Calu3 (cell line): ENCODE data around the gene MAP2. TPM values are rescaled to one million over a fixed set of nuclear protein-coding genes. Genes with fewer than 3 reads are reported as not detected.

Experiments
- BruUV-seq: library from RNA; stranded (reverse); fragments of 400-500 nt; replicated peaks from 2 replicates; lab custom pipeline; 2021; lab: Mats Ljungman, UMichigan
- CTCF ChIA-PET: fragments of 300-600 bp; sonication (Branson Sonifier 250); formaldehyde crosslinking; loops from one replicate; lab custom pipeline; 2022; ENCODE audit warnings: antibody characterized with exemption; lab: Charles Lee
- DNase-seq: peaks from one replicate; pipeline ENCODE4 v3.0.0; 2022
- H3K27ac Mint-ChIP-seq: one replicate; pipeline ENCODE4 v1.8.0; 2022; ENCODE audit warnings: mixed read lengths; ENCODE audit not compliant: unreplicated experiment
- H3K27me3 Mint-ChIP-seq: one replicate; pipeline ENCODE4 v1.8.0; 2022; ENCODE audit warnings: mixed read lengths; ENCODE audit not compliant: unreplicated experiment
- H3K36me3 Mint-ChIP-seq: one replicate; pipeline ENCODE4 v1.8.0; 2022; ENCODE audit warnings: mild to moderate bottlenecking, moderate library complexity, mixed read lengths; ENCODE audit not compliant: insufficient read depth, unreplicated experiment
- H3K4me1 Mint-ChIP-seq: one replicate; pipeline ENCODE4 v1.8.0; 2022; ENCODE audit warnings: mild to moderate bottlenecking, low read depth, mixed read lengths; ENCODE audit not compliant: unreplicated experiment
- H3K4me3 Mint-ChIP-seq: one replicate; pipeline ENCODE4 v1.8.0; 2022; ENCODE audit warnings: mild to moderate bottlenecking, low read depth, moderate library complexity, mixed read lengths; ENCODE audit not compliant: unreplicated experiment
- H3K9me3 Mint-ChIP-seq: one replicate; pipeline ENCODE4 v1.8.0; 2022; ENCODE audit warnings: low read depth, mixed read lengths; ENCODE audit not compliant: unreplicated experiment
- intact Hi-C: fragments of 100-400 bp; cut with micrococcal nuclease; formaldehyde crosslinking; loops from one replicate; pipeline ENCODE4 v1.10.0; 2022; ENCODE audit not compliant: unreplicated experiment
- total RNA-seq: library from RNA; stranded (reverse); gene quantifications from 2 replicates; pipeline ENCODE4 v1.2.3, GENCODE V29; 2022
- TF ChIP-seq, protein P1 (sequence below): fragments of 200-600 bp; IDR thresholded peaks from one replicate; pipeline ENCODE4 v1.8.0; 2022; ENCODE audit warnings: antibody characterized with exemption; ENCODE audit not compliant: unreplicated experiment

MAP2 gene
- total RNA-seq, 1 experiment from 2014 or later = 11.2 TPM

- Mint-ChIP-seq H3K4me1 (no peaks in the 10 kb centered on the region), H3K9me3 (no peaks in the 10 kb centered on the region), H3K36me3 (no peaks in the 10 kb centered on the region), H3K27ac (no peak overlapping the region), H3K4me3 (no peak overlapping the region), H3K27me3 (no peaks in the 10 kb centered on the region)
- no TSS peak for BruUV-seq
- CTCF ChIA-PET = no interaction called here
- no peak for DNase-seq
- intact Hi-C loops = no loop called here
- TF ChIP-seq, protein P1, sequence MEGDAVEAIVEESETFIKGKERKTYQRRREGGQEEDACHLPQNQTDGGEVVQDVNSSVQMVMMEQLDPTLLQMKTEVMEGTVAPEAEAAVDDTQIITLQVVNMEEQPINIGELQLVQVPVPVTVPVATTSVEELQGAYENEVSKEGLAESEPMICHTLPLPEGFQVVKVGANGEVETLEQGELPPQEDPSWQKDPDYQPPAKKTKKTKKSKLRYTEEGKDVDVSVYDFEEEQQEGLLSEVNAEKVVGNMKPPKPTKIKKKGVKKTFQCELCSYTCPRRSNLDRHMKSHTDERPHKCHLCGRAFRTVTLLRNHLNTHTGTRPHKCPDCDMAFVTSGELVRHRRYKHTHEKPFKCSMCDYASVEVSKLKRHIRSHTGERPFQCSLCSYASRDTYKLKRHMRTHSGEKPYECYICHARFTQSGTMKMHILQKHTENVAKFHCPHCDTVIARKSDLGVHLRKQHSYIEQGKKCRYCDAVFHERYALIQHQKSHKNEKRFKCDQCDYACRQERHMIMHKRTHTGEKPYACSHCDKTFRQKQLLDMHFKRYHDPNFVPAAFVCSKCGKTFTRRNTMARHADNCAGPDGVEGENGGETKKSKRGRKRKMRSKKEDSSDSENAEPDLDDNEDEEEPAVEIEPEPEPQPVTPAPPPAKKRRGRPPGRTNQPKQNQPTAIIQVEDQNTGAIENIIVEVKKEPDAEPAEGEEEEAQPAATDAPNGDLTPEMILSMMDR = no peak
Measured at GRCh38 chr2:209534228-209534627, 110.4 kb downstream of the MAP2 start.

GRCh38 chr2:209536363-209536762, 112.5 kb downstream of the MAP2 start:
- Mint-ChIP-seq H3K27ac (no peak overlapping the region), H3K4me3 (no peak overlapping the region), H3K36me3 (no peaks in the 10 kb centered on the region), H3K9me3 (no peaks in the 10 kb centered on the region), H3K4me1 (no peaks in the 10 kb centered on the region), H3K27me3 (no peaks in the 10 kb centered on the region)
- BruUV-seq = no TSS peak
- CTCF ChIA-PET = no interaction called here
- no peak for DNase-seq
- TF ChIP-seq, protein P1 = no peak
- intact Hi-C loops = no loop called here

DNA sequence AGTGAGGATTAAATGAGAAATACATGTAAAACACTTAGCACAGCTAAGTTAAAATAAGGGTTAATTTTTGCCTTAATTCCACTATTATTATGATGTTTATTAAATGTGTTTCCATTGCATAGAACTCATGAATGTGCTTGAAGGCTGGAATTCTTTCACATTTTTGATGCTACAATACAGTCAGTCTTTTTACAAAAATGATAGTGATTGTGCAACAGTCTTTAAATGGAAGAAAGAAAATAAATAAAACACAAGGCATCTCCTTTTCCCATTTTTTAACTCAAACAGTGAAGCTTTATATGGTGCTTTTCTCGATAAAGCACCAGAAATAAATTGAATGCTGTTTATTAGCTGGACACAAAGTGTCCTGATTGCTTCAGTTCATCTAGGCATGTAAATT, 123.9 kb downstream of the MAP2 start:
- no peaks in the 10 kb centered on the region for H3K27me3 Mint-ChIP-seq
- intact Hi-C loops = no loop called here
- CTCF ChIA-PET = no interaction called here
- no peak overlapping the region for H3K4me3 Mint-ChIP-seq
- TF ChIP-seq, protein P1 = no peak
- H3K9me3 Mint-ChIP-seq = no peaks in the 10 kb centered on the region
- no TSS peak for BruUV-seq
- no peak overlapping the region for H3K27ac Mint-ChIP-seq
- no peak for DNase-seq
- H3K4me1 Mint-ChIP-seq = no peaks in the 10 kb centered on the region
- H3K36me3 Mint-ChIP-seq = no peaks in the 10 kb centered on the region

GRCh38 chr2:209549589-209549988, 125.7 kb downstream of the MAP2 start:
- DNase-seq = no peak
- no TSS peak for BruUV-seq
- no peaks in the 10 kb centered on the region for H3K9me3 Mint-ChIP-seq
- no peak overlapping the region for H3K4me3 Mint-ChIP-seq
- CTCF ChIA-PET = no interaction called here
- intact Hi-C loops = no loop called here
- H3K36me3 Mint-ChIP-seq = no peaks in the 10 kb centered on the region
- no peaks in the 10 kb centered on the region for H3K4me1 Mint-ChIP-seq
- TF ChIP-seq, protein P1 = no peak
- H3K27me3 Mint-ChIP-seq = no peaks in the 10 kb centered on the region
- H3K27ac Mint-ChIP-seq = no peak overlapping the region
